GM23338 (cell line): ENCODE measurements around the gene DNAH11. TPM values are rescaled to one million over a fixed set of nuclear protein-coding genes. Genes with fewer than 3 reads are reported as not detected.

Experiments used
- ATAC-seq: fragments of 200-7000 bp; cut with Tn5 transposase; 3 replicates; pipeline ENCODE4 v1.9.1; 2020
- DNase-seq: peaks from one replicate; pipeline ENCODE4 v3.0.0-alpha.2; 2015; ENCODE audit warnings: low spot score
- H2AFZ ChIP-seq: fragments of 200-600 bp; sonication (generic); 2 replicates; pipeline ENCODE4 v1.8.0; 2016; ENCODE audit warnings: antibody characterized with exemption, mild to moderate bottlenecking, moderate library complexity
- H3F3A ChIP-seq: fragments of 200-600 bp; sonication (generic); replicated peaks from 2 replicates; pipeline ENCODE4 v1.8.0; 2017; ENCODE audit warnings: antibody characterized with exemption, mixed run types, low read depth
- H3K27ac ChIP-seq: fragments of 200-600 bp; sonication (generic); 2 replicates; pipeline ENCODE4 v1.6.1; 2016; ENCODE audit warnings: low read depth
- H3K27me3 ChIP-seq: fragments of 200-600 bp; sonication (generic); 2 replicates; pipeline ENCODE4 v1.8.0; 2016; ENCODE audit warnings: mild to moderate bottlenecking, mixed run types, moderate library complexity; ENCODE audit not compliant: insufficient read depth
- H3K36me3 ChIP-seq: fragments of 200-600 bp; sonication (generic); 2 replicates; pipeline ENCODE4 v1.8.0; 2016; ENCODE audit warnings: mild to moderate bottlenecking; ENCODE audit not compliant: insufficient read depth
- H3K4me1 ChIP-seq: fragments of 200-600 bp; sonication (generic); 2 replicates; pipeline ENCODE4 v1.8.0; 2016; ENCODE audit warnings: mild to moderate bottlenecking, moderate library complexity; ENCODE audit not compliant: insufficient read depth
- H3K4me2 ChIP-seq: fragments of 200-600 bp; sonication (generic); 2 replicates; pipeline ENCODE4 v1.7.1; 2017; ENCODE audit warnings: mixed run types
- H3K4me3 ChIP-seq: fragments of 200-600 bp; sonication (generic); 2 replicates; pipeline ENCODE4 v1.6.1; 2016; ENCODE audit warnings: mixed run types
- H3K79me2 ChIP-seq: fragments of 200-600 bp; sonication (generic); replicated peaks from 2 replicates; pipeline ENCODE4 v1.8.0; 2017; ENCODE audit warnings: mild to moderate bottlenecking; ENCODE audit not compliant: insufficient read depth
- H3K9me2 ChIP-seq: fragments of 200-600 bp; sonication (generic); 2 replicates; pipeline ENCODE4 v1.8.0; 2017; ENCODE audit not compliant: insufficient read depth
- H4K20me1 ChIP-seq: fragments of 200-600 bp; sonication (generic); replicated peaks from 2 replicates; pipeline ENCODE4 v1.8.0; 2017; ENCODE audit warnings: mild to moderate bottlenecking; ENCODE audit not compliant: insufficient read depth
- H3K27ac Mint-ChIP-seq: 2 replicates; pipeline ENCODE4 v1.8.0; 2020; ENCODE audit warnings: inconsistent platforms, mild to moderate bottlenecking, moderate library complexity, mixed read lengths
- H3K27me3 Mint-ChIP-seq: 3 replicates; pipeline ENCODE4 v1.8.0; 2022; ENCODE audit warnings: low read depth, mild to moderate bottlenecking, moderate library complexity, mixed read lengths, inconsistent platforms; ENCODE audit not compliant: insufficient read depth, poor library complexity
- H3K36me3 Mint-ChIP-seq: 3 replicates; pipeline ENCODE4 v1.8.0; 2021; ENCODE audit warnings: low read depth, mild to moderate bottlenecking, inconsistent platforms, moderate library complexity, mixed read lengths
- H3K4me1 Mint-ChIP-seq: 3 replicates; pipeline ENCODE4 v1.8.0; 2020; ENCODE audit warnings: mild to moderate bottlenecking, inconsistent platforms, mixed read lengths
- H3K4me3 Mint-ChIP-seq: 3 replicates; pipeline ENCODE4 v1.8.0; 2021; ENCODE audit warnings: moderate library complexity, mild to moderate bottlenecking, inconsistent platforms, mixed read lengths
- H3K9me3 Mint-ChIP-seq: 3 replicates; pipeline ENCODE4 v1.8.0; 2020; ENCODE audit warnings: moderate library complexity, mild to moderate bottlenecking, inconsistent platforms, mixed read lengths
- ETS1 ChIP-seq: IDR thresholded peaks from 2 replicates; pipeline ENCODE4 v1.6.1; 2016; ENCODE audit warnings: antibody characterized with exemption
- JUNB ChIP-seq: IDR thresholded peaks from one replicate; pipeline ENCODE4 v1.6.1; 2016; ENCODE audit warnings: antibody characterized with exemption; ENCODE audit not compliant: unreplicated experiment
- POLR2AphosphoS5 ChIP-seq: IDR thresholded peaks from 2 replicates; pipeline ENCODE4 v1.6.1; 2016; ENCODE audit warnings: antibody characterized with exemption, low read depth
- STAT1 ChIP-seq: IDR thresholded peaks from one replicate; pipeline ENCODE4 v1.6.1; 2016; ENCODE audit warnings: antibody characterized with exemption; ENCODE audit not compliant: unreplicated experiment
- ZNF114 ChIP-seq: fragments of 250-450 bp; sonication (Bioruptor Pico); IDR thresholded peaks from 2 replicates; pipeline ENCODE4 v1.5.0; 2020; ENCODE audit warnings: mild to moderate bottlenecking, moderate library complexity
- ZNF331 ChIP-seq: fragments of 250-450 bp; sonication (Bioruptor Pico); IDR thresholded peaks from 2 replicates; pipeline ENCODE4 v1.5.0; 2020; ENCODE audit warnings: low read depth, mild to moderate bottlenecking, moderate library complexity
- ZNF462 ChIP-seq: fragments of 250-450 bp; sonication (Bioruptor Pico); IDR thresholded peaks from 2 replicates; pipeline ENCODE4 v1.5.0; 2020; ENCODE audit warnings: mild to moderate bottlenecking, moderate library complexity
- polyA plus RNA-seq: library from polyadenylated mRNA; unstranded; fragments of >200 nt; fragmentation: Nextera tagmentation; extraction: Ambion mirVana; gene quantifications from 2 replicates; pipeline ENCODE4 v1.2.1, GENCODE V29; 2016
- total RNA-seq: library from RNA; depleted of rRNA; stranded (reverse); fragments of >200 nt; shearing (Covaris generic); gene quantifications from 2 replicates; pipeline ENCODE4 v1.2.3, GENCODE V29; 2014

DNAH11 gene
- total and polyA plus RNA-seq, 2 experiments from 2014 or later, result 9.3 TPM

GRCh38 chr7:21544715-21545114 lies 1.9 kb downstream of the DNAH11 start:
- no peaks in the 10 kb centered on the region for H3K79me2 ChIP-seq
- H3K4me3 Mint-ChIP-seq, result peak overlapping the region; percentile 35; the same call in 1 of the 3 replicates
- H3K27ac ChIP-seq, result no peak overlapping the region
- H3F3A ChIP-seq, result 0 out of 2 replicates have a peak, but pooled peaks cover 7% of the 10 kb centered on the region
- H3K27ac Mint-ChIP-seq, result no peak overlapping the region
- no peaks in the 10 kb centered on the region for H3K9me2 ChIP-seq
- H4K20me1 ChIP-seq, result no peaks in the 10 kb centered on the region
- peaks cover 30% of the 10 kb centered on the region for H3K27me3 ChIP-seq
- H3K36me3 Mint-ChIP-seq, result no peaks in the 10 kb centered on the region
- no peak for ATAC-seq
- H3K4me2 ChIP-seq, result peak overlapping the region; percentile 78
- peaks cover 13% of the 10 kb centered on the region for H3K27me3 Mint-ChIP-seq
- peak; percentile 10 for DNase-seq
- peaks cover 50% of the 10 kb centered on the region for H3K4me1 ChIP-seq
- TF ChIP-seq STAT1, result no peak
- no peak for TF ChIP-seq POLR2AphosphoS5
- TF ChIP-seq ZNF462, result no peak
- TF ChIP-seq JUNB, result no peak
- H3K4me3 ChIP-seq, result peak overlapping the region; percentile 59
- H3K36me3 ChIP-seq, result no peaks in the 10 kb centered on the region
- peaks cover 38% of the 10 kb centered on the region for H3K4me1 Mint-ChIP-seq
- H3K9me3 Mint-ChIP-seq, result no peaks in the 10 kb centered on the region
- H2AFZ ChIP-seq, result no peak overlapping the region

GRCh38 chr7:21547501-21547900 lies 4.7 kb downstream of the DNAH11 start:
- 0 out of 2 replicates have a peak, but pooled peaks cover 7% of the 10 kb centered on the region for H3F3A ChIP-seq
- DNase-seq, result no peak
- H2AFZ ChIP-seq, result no peak overlapping the region
- H3K4me2 ChIP-seq, result no peak overlapping the region
- Mint-ChIP-seq H3K4me3 (no peak overlapping the region), H3K27ac (no peak overlapping the region), H3K9me3 (no peaks in the 10 kb centered on the region), H3K4me1 (peaks cover 38% of the 10 kb centered on the region), H3K36me3 (no peaks in the 10 kb centered on the region), H3K27me3 (peaks cover 13% of the 10 kb centered on the region)
- H3K27ac ChIP-seq, result no peak overlapping the region
- H3K27me3 ChIP-seq, result peaks cover 21% of the 10 kb centered on the region
- H3K4me3 ChIP-seq, result no peak overlapping the region
- no peaks in the 10 kb centered on the region for H3K79me2 ChIP-seq
- no peaks in the 10 kb centered on the region for H4K20me1 ChIP-seq
- H3K36me3 ChIP-seq, result no peaks in the 10 kb centered on the region
- no peaks in the 10 kb centered on the region for H3K9me2 ChIP-seq
- H3K4me1 ChIP-seq, result peaks cover 38% of the 10 kb centered on the region
- no peak for ATAC-seq
- TF ChIP-seq ETS1, result no peak
- TF ChIP-seq ZNF331 (CRISPR knock-in tag), result no peak
- TF ChIP-seq ZNF114 (CRISPR knock-in tag), result no peak
- no peak for TF ChIP-seq JUNB
